Neuronal stem cell (in vitro differentiated cells): ENCODE results near the gene VEGFC.

Source experiments
- DNase-seq: peaks from one replicate; pipeline ENCODE4 v3.0.0-alpha.2; 2013; ENCODE audit warnings: low spot score
- H2AFZ ChIP-seq: one replicate; pipeline ENCODE4 v1.6.1; 2013; ENCODE audit warnings: mild to moderate bottlenecking, low read length, inconsistent platforms
- H2AK5ac ChIP-seq: 2 replicates; pipeline ENCODE4 v1.6.1; 2013; ENCODE audit warnings: low read depth, mild to moderate bottlenecking, inconsistent platforms, low read length, moderate library complexity, mixed read lengths
- H2BK120ac ChIP-seq: 2 replicates; pipeline ENCODE4 v1.6.1; 2013; ENCODE audit warnings: low read depth, mild to moderate bottlenecking, inconsistent platforms, low read length, moderate library complexity, mixed read lengths
- H2BK12ac ChIP-seq: one replicate; pipeline ENCODE4 v1.6.1; 2013; ENCODE audit warnings: low read length, inconsistent platforms
- H2BK15ac ChIP-seq: 2 replicates; pipeline ENCODE4 v1.6.1; 2013; ENCODE audit warnings: mild to moderate bottlenecking, low read length, inconsistent platforms, mixed read lengths
- H2BK5ac ChIP-seq: one replicate; pipeline ENCODE4 v1.6.1; 2013; ENCODE audit warnings: inconsistent platforms, mild to moderate bottlenecking, low read length, moderate library complexity
- H3K14ac ChIP-seq: one replicate; pipeline ENCODE4 v1.6.1; 2013; ENCODE audit warnings: low read length, inconsistent platforms
- H3K18ac ChIP-seq: 2 replicates; pipeline ENCODE4 v1.6.1; 2013; ENCODE audit warnings: low read length, inconsistent platforms
- H3K23ac ChIP-seq: 2 replicates; pipeline ENCODE4 v1.6.1; 2013; ENCODE audit warnings: low read depth, mild to moderate bottlenecking, mixed read lengths, low read length, inconsistent platforms; ENCODE audit not compliant: poor library complexity
- H3K27ac ChIP-seq: replicated peaks from 3 replicates; pipeline ENCODE4 v1.5.1; 2013; ENCODE audit warnings: low read length, inconsistent platforms
- H3K27me3 ChIP-seq, 3 experiments: 2 replicates each; pipeline ENCODE4 v1.6.1; 2013; ENCODE audit warnings: low read length in 3 of 3, mild to moderate bottlenecking in 2 of 3, inconsistent platforms in 1 of 3, low read depth in 1 of 3, mixed read lengths in 1 of 3, moderate library complexity in 1 of 3; ENCODE audit not compliant: control insufficient read depth in 3 of 3, insufficient read depth in 3 of 3
- H3K36me3 ChIP-seq, 2 donors: replicated peaks in 1 of 2; 2 replicates each; pipeline ENCODE4 v1.6.1; 2013; ENCODE audit warnings: low read length in 2 of 2; ENCODE audit not compliant: control insufficient read depth in 2 of 2, insufficient read depth in 2 of 2
- H3K4ac ChIP-seq: 2 replicates; pipeline ENCODE4 v1.6.1; 2013; ENCODE audit warnings: inconsistent platforms, mild to moderate bottlenecking, low read length, moderate library complexity
- H3K4me1 ChIP-seq, 2 donors: 1 replicate in 1 of 2; 2 replicates in 1 of 2; pipeline ENCODE4 v1.6.1; 2013; ENCODE audit warnings: low read length in 2 of 2, low read depth in 1 of 2; ENCODE audit not compliant: control insufficient read depth in 2 of 2, insufficient read depth in 1 of 2
- H3K4me2 ChIP-seq: one replicate; pipeline ENCODE4 v1.6.1; 2013; ENCODE audit warnings: mild to moderate bottlenecking, low read length, inconsistent platforms; ENCODE audit not compliant: insufficient read depth, poor library complexity, severe bottlenecking
- H3K4me3 ChIP-seq, 2 donors: 2 replicates each; pipeline ENCODE4 v1.5.1; 2013; ENCODE audit warnings: low read length in 2 of 2, mild to moderate bottlenecking in 2 of 2, inconsistent platforms in 1 of 2, moderate library complexity in 1 of 2
- H3K79me1 ChIP-seq: one replicate; pipeline ENCODE4 v1.6.1; 2013; ENCODE audit warnings: low read depth, mild to moderate bottlenecking, inconsistent platforms, low read length, moderate library complexity
- H3K9ac ChIP-seq: one replicate; pipeline ENCODE4 v1.6.1; 2013; ENCODE audit warnings: mild to moderate bottlenecking, low read depth, low read length, inconsistent platforms; ENCODE audit not compliant: poor library complexity
- H3K9me3 ChIP-seq, 2 donors: replicated peaks in 1 of 2; 2 replicates each; pipeline versions ENCODE3 to v1.6.1; 2013; ENCODE audit warnings: low read length in 2 of 2, mild to moderate bottlenecking in 2 of 2, inconsistent platforms in 1 of 2, low read depth in 1 of 2, mixed read lengths in 1 of 2, moderate library complexity in 1 of 2; ENCODE audit not compliant: control insufficient read depth in 2 of 2, insufficient read depth in 1 of 2
- H4K8ac ChIP-seq: one replicate; pipeline ENCODE4 v1.6.1; 2013; ENCODE audit warnings: low read depth, mild to moderate bottlenecking, inconsistent platforms, low read length, moderate library complexity
- H4K91ac ChIP-seq: one replicate; pipeline ENCODE4 v1.6.1; 2013; ENCODE audit warnings: low read length, low read depth, mild to moderate bottlenecking, inconsistent platforms; ENCODE audit not compliant: poor library complexity
- WGBS, 2 donors: extraction: QIAGEN DNeasy Blood & Tissue Kit; methylation state at CpG; one replicate each; pipeline ENCODE4 v1.1.7; 2013; ENCODE audit warnings: missing lambda C conversion rate in 2 of 2, mixed read lengths in 1 of 2; ENCODE audit not compliant: insufficient read length in 2 of 2, insufficient replicate concordance in 1 of 2; ENCODE audit errors: extremely low coverage in 2 of 2; 5-methylcytosine and 5-hydroxymethylcytosine counted together

VEGFC gene

GRCh38 chr4:176781739-176782100 lies 11.0 kb downstream of the VEGFC start:
- H2BK12ac ChIP-seq, result no peak overlapping the region
- H2BK120ac ChIP-seq, result no peak overlapping the region
- H3K9me3 ChIP-seq, result peaks cover 0 to 2% of the 10 kb centered on the region in 2 donors
- H3K4ac ChIP-seq, result no peak overlapping the region
- no peak overlapping the region for H4K8ac ChIP-seq
- no CpG with 5 or more reads among the region's 4 CpGs for WGBS, 2 donors
- H3K27ac ChIP-seq, result no peak overlapping the region
- no peaks in the 10 kb centered on the region for H3K27me3 ChIP-seq
- no peak overlapping the region for H2BK15ac ChIP-seq
- H3K4me1 ChIP-seq, result no peaks in the 10 kb centered on the region
- H4K91ac ChIP-seq, result no peak overlapping the region
- no peak overlapping the region for H3K18ac ChIP-seq
- H2BK5ac ChIP-seq, result no peak overlapping the region
- H3K36me3 ChIP-seq, result no peaks in the 10 kb centered on the region
- H3K23ac ChIP-seq, result no peak overlapping the region
- no peak overlapping the region for H3K4me2 ChIP-seq
- no peak overlapping the region for H2AFZ ChIP-seq
- no peak overlapping the region for H3K4me3 ChIP-seq
- H3K9ac ChIP-seq, result no peak overlapping the region
- no peak for DNase-seq
- no peak overlapping the region for H3K14ac ChIP-seq
- no peak overlapping the region for H2AK5ac ChIP-seq
- H3K79me1 ChIP-seq, result no peaks in the 10 kb centered on the region

GRCh38 chr4:176780995-176781738 lies 11.6 kb downstream of the VEGFC start:
- no peak overlapping the region for H3K27ac ChIP-seq
- WGBS, 2 donors, result no CpG with 5 or more reads among the region's 1 CpG

GRCh38 chr4:176779421-176779820 lies 13.3 kb downstream of the VEGFC start:
- H3K4me1 ChIP-seq, result no peaks in the 10 kb centered on the region
- H3K14ac ChIP-seq, result no peak overlapping the region
- H3K18ac ChIP-seq, result no peak overlapping the region
- no peak overlapping the region for H4K91ac ChIP-seq
- H3K4ac ChIP-seq, result no peak overlapping the region
- H4K8ac ChIP-seq, result no peak overlapping the region
- no peak overlapping the region for H3K4me3 ChIP-seq
- H3K79me1 ChIP-seq, result no peaks in the 10 kb centered on the region
- no peak overlapping the region for H2BK15ac ChIP-seq
- H3K4me2 ChIP-seq, result no peak overlapping the region
- no peaks in the 10 kb centered on the region for H3K36me3 ChIP-seq
- no peak overlapping the region for H2BK120ac ChIP-seq
- no peak for DNase-seq
- H2BK5ac ChIP-seq, result no peak overlapping the region
- H3K9me3 ChIP-seq, result no peaks in the 10 kb centered on the region
- no peak overlapping the region for H2AFZ ChIP-seq
- H3K27me3 ChIP-seq, result no peaks in the 10 kb centered on the region
- H2BK12ac ChIP-seq, result no peak overlapping the region
- H2AK5ac ChIP-seq, result no peak overlapping the region
- H3K9ac ChIP-seq, result no peak overlapping the region
- WGBS, 2 donors, result 100% methylated on average over 1 of the region's 4 CpGs; no CpG with 5 or more reads in 1 of the 2 donors
- no peak overlapping the region for H3K27ac ChIP-seq
- H3K23ac ChIP-seq, result no peak overlapping the region

More at GRCh38 chr4:176780995-176781738, 11.6 kb downstream of the VEGFC start:
- no peak overlapping the region for H2BK12ac ChIP-seq
- no peak for DNase-seq
- H3K4me2 ChIP-seq, result no peak overlapping the region
- no peak overlapping the region for H3K4me3 ChIP-seq
- no peak overlapping the region for H3K9ac ChIP-seq
- no peak overlapping the region for H2BK15ac ChIP-seq
- no peak overlapping the region for H2AK5ac ChIP-seq
- H3K4me1 ChIP-seq, result no peaks in the 10 kb centered on the region
- no peaks in the 10 kb centered on the region for H3K27me3 ChIP-seq
- H2AFZ ChIP-seq, result no peak overlapping the region
- no peak overlapping the region for H3K18ac ChIP-seq
- H4K91ac ChIP-seq, result no peak overlapping the region
- H3K23ac ChIP-seq, result no peak overlapping the region
- no peak overlapping the region for H2BK120ac ChIP-seq
- H3K36me3 ChIP-seq, result no peaks in the 10 kb centered on the region
- H2BK5ac ChIP-seq, result no peak overlapping the region
- peaks cover 0 to 2% of the 10 kb centered on the region in 2 donors for H3K9me3 ChIP-seq
- no peak overlapping the region for H4K8ac ChIP-seq
- no peak overlapping the region for H3K14ac ChIP-seq
- no peak overlapping the region for H3K4ac ChIP-seq
- no peaks in the 10 kb centered on the region for H3K79me1 ChIP-seq

- H3K4me3 ChIP-seq, result no peak overlapping the region
- no peak for DNase-seq
- no peak overlapping the region for H2BK5ac ChIP-seq
- no peaks in the 10 kb centered on the region for H3K36me3 ChIP-seq
- no peaks in the 10 kb centered on the region for H3K4me1 ChIP-seq
- no peak overlapping the region for H3K9ac ChIP-seq
- no peak overlapping the region for H4K91ac ChIP-seq
- H2AK5ac ChIP-seq, result no peak overlapping the region
- no peak overlapping the region for H4K8ac ChIP-seq
- no peaks in the 10 kb centered on the region for H3K9me3 ChIP-seq
- H3K4me2 ChIP-seq, result no peak overlapping the region
- H2BK120ac ChIP-seq, result no peak overlapping the region
- no peaks in the 10 kb centered on the region for H3K79me1 ChIP-seq
- no peak overlapping the region for H3K14ac ChIP-seq
- H3K4ac ChIP-seq, result no peak overlapping the region
- H2AFZ ChIP-seq, result no peak overlapping the region
- H3K18ac ChIP-seq, result no peak overlapping the region
- no peak overlapping the region for H3K23ac ChIP-seq
- no peak overlapping the region for H2BK15ac ChIP-seq
- H3K27ac ChIP-seq, result no peak overlapping the region
- no peaks in the 10 kb centered on the region for H3K27me3 ChIP-seq
- no CpG with 5 or more reads among the region's 4 CpGs for WGBS, 2 donors
- H2BK12ac ChIP-seq, result no peak overlapping the region
Observed at GRCh38 chr4:176778491-176778890, 14.2 kb downstream of the VEGFC start.
